NCI-H1436 (cell line): ENCODE results near the gene COQ7.

Source experiments
- DNase-seq: peaks from one replicate; lab custom pipeline; 2025; lab: John Stamatoyannopoulos, UW

The COQ7 gene

DNA sequence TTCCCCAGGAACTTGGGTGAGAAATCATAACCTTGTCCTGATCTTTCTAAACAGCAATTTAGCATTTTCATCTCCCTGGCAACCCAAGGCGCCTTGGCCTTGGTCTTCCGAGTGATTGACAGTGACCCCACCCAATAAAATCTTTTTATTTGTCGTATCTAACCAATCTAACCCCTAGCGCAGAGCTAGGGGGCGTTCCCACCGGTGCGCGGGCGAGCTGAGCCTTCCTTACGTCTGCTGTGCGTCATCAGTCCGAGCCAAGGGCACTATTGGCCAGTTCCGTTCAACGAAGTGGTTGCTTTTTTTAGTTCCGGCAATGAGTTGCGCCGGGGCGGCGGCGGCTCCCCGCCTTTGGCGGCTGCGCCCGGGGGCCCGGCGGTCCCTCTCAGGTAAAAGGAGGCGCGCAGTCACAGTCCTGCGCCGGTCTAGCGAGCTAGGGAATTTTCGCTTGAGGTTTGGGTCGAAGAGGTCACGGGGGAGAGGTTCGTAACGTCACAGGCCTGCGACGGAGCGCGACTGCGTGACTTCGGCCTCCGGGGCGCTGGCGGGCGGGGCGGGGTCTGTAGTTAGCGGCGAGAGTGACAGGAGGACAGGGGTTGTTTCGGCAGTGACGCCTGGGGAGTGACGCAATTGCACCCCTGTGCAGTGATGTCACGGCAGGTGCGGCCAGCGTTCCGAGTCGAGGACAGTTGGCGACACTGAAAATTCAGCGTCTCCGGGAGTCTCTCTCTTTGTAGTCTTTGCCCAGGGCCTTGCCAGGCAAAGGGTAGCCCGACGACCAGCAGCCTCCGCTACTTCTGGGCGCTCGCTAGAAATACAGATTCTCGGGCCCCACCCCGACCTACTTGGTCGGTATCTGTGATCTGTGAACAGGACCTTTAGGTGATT, at the start of gene COQ7:
TSS of gene COQ7 (plus strand) at position 266 of the 888 bp plus-strand sequence. CDS start at position 317, 51 bp downstream.
- DNase-seq: peak; percentile 99

DNA sequence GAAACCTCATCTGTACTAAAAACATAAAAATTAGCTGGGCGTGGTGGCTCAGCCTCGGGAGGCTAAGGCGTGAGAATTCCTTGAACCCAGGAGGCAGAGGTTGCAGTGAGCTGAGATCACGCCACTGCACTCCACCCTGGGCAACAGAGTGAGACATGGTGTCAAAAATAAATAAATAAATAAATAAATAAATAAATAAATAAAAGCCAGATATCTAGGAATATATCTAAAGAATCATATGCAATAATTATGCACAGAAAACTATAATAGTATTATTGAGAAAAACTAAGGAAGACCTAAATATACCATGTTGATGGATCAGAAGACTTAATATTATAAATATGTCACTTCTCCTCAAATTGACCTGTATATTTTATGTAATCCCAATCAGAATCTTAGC, 46.7 kb upstream of the COQ7 start:
- DNase-seq: no peak

DNA sequence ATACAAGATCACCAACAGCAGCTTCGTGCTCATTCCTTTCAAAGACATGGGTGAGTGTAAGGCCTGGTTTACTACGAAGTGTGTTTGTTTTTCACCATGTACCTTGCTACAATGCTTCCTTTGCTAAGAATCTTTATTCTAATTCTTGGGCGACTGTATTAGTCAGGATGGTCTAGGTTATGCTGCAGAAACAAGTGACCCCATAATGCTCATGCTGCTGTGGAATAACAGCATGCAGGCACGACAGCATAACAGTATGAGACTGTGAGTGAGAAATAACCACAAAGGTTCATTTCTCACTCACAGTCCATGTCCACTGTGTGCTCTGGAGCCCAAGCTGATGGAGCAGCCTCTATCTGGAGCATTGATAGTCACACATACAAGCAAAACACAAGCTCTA, 45.7 kb upstream of the COQ7 start:
- no peak for DNase-seq

DNA sequence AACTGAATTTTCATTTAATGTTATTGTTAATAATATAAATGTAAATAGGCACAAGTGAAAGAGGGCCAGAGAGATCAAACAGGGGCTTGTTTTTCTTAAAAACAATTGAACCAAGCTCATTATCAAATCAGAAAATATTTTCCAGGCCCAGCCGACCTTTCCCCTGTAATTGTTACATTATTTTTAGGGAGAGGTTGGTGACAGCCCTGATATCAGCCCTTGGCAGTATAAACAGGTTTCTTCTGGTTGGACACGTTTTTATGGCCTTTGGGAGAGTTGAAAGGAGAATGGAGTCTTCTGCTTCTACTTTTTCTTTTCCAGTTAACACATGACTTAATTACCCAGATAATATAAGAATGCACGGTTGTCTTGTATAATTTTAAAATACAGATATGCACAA, 40.0 kb upstream of the COQ7 start:
- no peak for DNase-seq

DNA sequence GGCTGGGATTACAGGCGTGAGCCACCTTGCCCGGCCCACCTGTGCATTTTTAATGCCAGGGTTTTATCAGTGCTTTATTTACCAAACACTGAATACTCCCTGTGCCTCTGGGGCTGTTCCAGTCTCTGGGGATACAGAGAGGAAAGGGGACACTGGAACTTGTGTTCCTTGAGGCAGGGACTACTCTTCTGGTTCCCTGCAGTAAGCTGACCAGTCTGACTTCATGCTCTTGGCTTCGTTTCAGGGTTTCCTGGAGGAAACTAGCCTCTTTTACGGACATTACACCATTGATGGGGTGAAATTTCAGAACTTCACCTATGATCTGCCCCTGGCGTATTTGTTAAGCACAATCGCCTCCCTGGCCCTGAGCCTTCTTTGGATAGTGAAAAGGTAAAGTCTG, 37.4 kb upstream of the COQ7 start:
- DNase-seq: no peak

DNA sequence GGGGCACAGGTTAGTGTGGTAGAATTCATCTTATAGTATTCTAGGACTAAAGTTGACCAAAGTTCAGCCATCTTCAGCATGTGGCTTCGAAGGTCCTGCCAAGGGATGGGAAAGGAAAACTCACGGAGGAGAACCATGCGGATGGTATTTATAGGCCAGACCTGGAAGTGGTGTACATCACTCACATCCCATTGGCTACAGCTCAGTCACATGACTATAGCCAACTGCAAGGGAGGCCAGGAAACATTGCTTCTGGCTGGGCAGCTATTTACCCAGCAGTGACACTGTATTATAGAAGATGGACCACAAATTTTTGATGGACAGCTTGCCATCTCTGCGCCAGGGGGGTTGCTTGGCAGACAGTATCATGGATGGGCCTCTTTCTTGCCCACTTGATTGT, 35.7 kb upstream of the COQ7 start:
- no peak for DNase-seq

DNA sequence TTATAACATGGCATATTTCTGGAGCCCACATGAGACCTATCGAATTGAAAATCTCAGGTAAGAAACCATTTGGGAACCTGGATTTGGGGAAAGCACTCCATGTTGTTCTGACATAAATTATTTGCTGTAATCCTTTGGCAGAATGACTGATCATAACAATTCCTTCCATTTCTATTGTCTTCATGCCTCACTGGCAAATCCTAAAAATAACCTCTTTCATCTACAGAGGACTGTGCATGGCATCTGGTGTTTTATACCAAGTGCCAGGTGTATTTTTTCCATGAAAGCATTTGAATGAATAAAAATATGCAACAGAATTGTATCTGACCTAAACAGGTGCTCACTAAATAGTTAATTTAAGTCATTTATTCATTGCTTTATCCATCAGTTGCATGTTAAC, 33.7 kb upstream of the COQ7 start:
- no peak for DNase-seq

DNA sequence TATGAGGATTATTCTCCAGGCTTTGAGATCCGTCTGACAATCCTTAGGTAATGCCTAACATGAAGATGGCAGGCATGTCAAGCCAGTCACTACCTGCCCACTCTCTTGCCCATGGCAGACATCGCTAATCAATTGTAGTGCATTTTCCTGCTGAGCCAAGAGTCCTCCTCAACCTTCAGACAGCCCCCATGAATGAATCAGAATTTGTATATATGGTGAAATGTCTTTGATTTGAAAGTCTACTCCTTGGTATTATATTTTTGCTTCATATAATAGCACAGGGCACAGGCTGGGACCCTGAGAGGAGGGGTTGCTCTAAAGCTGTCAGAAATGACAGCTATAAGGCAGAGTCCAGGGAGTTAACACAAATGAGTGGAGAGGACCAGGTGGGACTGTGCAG, 27.0 kb upstream of the COQ7 start:
- no peak for DNase-seq

DNA sequence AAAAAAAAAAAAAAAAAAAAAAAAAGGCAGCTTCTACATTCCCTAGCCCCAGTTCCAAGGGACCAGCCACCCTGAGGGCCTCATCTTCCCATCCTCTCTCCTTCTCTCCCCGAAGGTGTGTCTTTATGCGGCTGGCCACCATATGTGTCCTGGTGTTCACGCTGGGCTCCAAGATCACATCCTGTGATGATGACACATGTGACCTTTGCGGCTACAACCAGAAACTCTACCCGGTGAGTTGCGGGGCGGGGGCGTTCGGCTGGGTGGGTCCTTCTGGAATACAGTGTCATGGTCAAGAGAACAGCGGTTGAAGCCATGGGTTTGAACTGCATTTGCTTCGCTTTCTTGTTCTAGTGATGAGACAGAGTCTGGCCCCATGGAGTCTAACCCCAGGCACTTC, 22.6 kb upstream of the COQ7 start:
- no peak for DNase-seq

DNA sequence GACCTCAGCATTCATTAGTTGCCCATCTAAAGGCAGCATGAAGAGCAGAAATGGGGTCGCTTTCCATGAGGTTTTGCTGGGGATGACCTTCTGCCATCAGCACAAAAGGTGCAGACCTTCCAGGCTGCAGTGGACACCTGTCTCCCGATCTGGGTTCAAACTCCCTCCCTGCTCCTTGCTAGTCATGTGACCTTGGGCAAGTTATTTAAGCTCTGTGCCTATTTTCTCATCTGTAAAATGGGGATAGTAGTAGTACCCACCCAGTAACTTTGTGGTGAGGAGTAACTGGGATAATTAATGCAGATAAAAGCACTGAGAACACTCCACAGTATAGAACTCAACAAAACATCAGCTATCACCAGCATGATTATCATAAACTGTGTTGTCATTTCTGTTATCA, 21.4 kb upstream of the COQ7 start:
- DNase-seq: no peak

DNA sequence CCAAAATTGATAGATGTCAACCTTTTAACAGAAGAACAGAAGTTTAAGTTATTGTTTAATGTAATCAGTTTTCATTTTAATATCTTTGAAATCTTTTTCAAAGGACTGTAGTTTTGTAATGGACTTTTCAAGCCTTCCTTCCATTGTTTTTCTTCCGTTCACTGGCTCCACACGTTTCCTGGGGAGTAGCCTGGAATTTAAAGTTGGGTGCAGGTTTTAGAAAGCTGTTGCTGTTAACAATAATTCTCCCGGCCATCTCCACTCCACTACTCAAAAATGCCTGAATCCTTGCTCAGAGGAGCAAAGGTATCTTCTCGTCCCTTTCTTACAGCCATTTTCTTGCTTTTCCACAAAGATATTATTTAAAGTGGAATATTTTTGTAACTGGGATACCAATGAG, 4.7 kb upstream of the COQ7 start:
- no peak for DNase-seq

DNA sequence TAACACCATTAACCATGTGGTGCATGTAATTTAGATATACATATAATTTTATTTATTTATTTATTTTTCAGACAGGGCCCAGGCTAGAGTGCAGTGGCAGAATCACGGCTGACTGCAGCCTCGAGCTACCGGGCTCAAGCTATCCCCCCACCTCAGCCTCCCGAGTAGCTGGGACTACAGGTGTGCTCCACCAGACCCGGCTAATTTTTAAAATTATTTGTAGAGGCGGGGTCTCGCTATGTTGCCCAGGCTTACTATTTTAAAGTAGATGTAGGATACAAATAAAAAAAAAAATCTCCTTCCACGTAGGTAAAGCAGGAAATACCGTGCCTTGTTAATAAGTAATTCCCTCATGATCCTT, 446 bp upstream of the COQ7 start:
- DNase-seq: no peak

DNA sequence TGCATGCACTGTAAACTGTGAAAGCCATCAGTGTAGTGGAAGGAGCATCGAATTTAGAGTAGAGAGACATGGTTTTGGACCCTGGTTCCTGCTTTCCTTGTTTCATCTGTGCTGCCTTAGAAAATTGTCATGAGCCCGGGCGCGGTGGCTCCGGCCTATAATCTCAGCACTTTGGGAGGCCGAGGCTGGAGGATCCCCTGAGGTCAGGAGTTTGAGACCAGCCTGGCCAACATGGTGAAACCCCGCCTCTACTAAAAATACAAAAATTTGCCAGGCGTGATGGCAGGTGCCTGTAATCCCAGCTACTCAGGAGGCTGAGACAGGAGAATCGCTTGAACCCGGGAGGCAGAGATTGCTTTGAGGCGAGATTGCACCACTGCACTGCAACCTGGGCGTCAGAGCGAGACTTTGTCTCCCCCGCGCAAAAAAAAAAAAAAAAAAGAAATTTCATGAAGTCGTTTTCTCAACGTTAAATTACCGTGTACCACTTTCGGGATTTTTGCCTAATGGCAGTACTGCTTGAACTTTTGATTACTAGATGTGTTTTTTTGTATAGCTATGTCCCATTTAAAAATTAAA, 912 bp downstream of the COQ7 start:
- DNase-seq: no peak

DNA sequence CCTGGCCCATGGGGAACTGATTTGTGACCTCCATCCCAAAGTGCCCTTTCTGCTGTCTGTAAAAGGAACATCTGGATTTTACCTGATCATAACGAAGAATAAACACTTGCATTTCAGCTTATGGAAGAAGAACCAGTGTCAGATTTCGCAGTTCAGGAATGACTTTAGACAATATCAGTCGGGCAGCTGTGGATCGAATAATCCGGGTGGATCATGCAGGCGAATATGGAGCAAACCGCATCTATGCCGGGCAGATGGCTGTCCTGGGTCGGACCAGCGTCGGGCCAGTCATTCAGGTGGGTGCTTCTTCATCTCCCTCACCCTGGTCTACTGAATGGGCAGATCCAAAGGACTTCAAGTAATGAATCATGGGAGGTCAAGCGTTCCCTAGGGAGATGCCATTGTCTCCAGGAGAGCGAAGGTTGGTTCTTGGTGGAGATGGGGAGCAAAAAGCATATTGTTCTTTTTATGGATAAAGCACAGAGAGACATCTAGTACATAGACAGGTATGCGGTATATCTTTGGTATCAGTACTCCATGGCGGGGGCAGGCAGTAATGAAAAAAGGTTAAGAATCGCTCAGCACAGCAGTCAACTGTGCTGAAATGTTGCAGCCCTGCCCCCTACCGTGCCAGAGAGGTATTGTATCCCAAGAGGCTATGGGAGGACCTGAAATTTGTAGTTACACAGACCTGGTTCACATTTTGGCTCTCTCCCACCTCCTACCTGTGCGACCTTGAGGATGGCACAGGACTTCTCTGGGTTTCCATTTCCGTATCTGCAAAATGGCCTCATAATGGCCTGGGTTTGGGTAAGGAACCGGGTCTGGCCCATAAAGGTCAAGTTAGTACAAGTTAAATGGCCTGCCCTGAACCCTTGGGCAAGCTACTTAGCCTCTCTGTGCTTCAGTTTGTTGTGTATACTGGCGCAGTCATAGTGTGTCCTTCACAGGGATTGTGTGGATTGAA, 4.7 kb downstream of the COQ7 start:
- DNase-seq: peak; percentile 29

DNA sequence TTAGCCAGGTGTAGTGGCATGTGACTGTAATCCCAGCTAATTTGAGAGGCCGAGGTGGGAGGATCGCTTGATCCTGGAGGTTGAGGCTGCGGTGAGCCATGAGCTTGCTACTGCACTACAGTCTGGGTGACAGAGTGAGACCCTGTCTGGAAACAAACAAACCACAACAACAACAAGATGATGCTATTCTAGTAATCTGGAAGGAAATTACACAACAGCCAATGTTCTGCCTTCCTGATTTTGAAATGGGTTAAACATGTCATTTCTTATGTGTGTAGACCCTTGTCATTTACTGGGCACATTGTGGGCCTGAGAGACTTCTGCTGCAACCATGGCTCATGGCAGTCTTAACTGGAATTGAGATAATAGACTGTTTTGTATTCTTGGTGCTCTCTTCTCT, 5.9 kb downstream of the COQ7 start:
- DNase-seq: no peak

DNA sequence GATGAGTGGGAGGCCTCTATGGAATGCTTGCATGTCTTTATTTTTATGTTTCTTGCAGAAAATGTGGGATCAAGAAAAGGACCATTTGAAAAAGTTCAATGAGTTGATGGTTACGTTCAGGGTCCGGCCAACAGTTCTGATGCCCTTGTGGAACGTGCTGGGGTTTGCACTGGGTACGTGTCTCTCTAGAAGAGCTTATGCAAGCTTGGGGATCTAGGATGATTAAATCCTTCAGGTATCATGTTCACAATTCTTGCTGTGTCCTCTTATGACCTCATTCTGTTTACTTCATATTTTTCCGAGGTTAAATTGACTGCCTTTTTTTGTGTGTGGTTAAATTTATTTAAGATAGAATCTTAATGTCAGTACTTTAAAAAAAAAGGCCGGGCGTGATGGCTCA, 6.4 kb downstream of the COQ7 start:
- DNase-seq: no peak

DNA sequence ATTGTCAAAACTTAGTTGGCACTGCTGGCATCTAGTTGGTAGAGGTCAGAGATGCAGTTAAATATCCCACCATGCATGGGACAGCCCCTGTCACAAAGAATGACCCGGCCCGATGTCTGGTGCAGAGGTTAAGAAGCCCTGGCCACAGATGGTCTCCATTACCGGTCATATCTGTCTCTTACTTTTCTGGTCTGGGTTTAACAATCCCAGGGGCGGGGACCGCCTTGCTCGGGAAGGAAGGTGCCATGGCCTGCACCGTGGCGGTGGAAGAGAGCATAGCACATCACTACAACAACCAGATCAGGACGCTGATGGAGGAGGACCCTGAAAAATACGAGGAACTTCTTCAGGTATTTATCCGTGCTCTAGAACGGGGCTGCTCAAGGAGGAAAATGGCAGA, 8.1 kb downstream of the COQ7 start:
- no peak for DNase-seq

DNA sequence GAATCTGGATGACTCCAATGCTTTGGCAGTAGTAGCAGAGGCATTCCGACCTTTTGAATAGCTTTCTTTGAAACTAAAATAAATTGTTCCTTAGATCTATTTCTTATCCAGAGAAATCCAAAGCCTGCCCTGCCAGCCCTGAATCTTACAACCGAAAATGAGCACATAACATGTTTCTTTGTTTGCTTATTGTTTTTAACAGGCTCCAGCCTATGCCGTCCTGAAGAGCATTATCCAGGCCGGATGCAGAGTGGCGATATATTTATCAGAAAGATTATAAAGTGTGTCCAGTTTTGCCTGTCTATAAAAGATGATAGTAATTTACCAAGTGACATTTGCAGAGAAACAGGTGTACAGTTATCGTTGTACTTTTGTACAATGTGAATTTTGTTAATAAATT, 10.5 kb downstream of the COQ7 start:
- DNase-seq: no peak

DNA sequence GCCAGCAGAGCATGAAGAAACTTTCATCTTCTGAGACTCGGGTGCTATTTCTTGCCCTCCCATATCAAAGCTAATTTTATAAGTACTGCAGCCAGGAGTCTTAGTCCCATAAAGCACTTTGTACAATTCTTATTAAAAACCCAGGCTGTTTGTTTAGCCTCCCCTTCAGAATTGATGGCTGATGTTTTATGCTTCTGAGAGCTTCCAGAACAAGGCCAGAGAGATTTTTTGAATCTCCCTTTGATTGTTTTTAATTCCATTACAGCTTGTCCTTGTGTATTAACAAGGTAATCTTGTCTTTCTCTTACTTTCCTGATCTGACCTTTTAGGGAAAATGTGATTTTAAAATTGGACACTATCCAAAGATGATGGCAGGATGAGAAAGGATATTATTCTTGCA, 16.3 kb downstream of the COQ7 start:
- no peak for DNase-seq

DNA sequence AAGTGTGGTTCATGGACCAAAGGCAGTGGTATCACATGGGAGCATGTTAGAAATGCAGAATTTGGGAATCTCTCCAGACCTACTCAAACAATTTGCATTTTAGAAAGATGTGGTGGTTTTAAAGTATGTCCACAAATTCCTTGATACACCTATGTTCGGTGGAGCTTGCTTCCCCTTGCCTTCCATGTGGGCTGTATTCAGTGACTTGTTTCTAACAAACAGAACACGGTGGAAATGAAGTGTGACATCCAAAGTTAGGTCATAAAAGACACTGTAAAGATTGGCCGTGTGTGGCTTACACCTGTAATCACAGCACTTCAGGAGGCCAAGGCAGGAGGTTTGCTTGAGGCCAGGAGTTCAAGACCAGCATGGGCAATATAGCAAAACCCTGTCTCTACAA, 16.7 kb downstream of the COQ7 start:
- DNase-seq: no peak

DNA sequence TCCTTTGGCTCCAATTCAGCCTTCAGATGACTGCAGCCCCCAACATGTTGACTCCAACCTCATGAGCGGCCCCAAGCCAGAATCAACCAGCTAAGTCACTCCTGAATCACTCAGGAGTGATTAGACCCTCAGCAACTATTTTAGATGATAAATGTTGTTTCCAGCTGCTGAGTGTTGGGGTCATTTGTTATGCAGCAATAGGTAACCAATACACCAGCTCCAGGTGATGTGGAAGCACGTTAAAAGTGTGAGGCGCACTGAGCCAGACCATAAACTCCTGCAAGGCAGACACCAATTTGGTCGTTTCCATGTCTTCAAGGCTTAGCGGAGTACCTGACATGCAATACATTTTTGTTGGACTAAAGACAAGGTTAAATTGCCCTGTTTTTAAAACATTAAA, 17.5 kb downstream of the COQ7 start:
- DNase-seq: no peak

DNA sequence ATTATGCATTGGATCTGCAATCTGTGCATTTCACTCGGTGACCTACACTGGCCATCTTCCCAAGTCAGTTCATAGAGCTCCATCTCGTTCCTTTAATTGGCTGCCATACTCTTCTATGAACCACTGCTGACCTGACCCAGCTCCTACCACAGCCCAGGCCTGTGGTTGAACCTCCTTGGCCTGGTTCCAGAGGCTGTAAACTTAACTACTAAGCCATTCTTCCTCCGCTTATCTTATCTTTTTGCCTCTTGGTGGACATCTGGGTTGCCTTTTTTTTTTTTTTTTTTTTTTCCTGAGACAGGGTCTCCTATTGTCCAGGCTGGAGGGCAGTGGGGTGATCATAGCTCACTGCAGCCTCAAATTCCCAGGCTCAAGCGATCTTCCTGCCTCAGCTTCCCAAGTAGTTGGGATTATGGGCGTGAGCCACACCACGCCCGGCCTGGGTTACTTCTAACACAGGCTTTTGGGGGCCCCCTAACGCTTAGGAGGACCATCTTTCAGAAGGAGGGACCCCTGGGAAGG, 18.3 kb downstream of the COQ7 start:
- DNase-seq: no peak
